Measurements from ENCODE around the gene CAPN1. TPM values are rescaled to one million over a fixed set of nuclear protein-coding genes. Genes with fewer than 3 reads are reported as not detected.

The CAPN1 gene
- total RNA-seq, 3 donors from 2014 or later = 211 to 389 (median 271) TPM

- H3K9me3 ChIP-seq = no peaks in the 10 kb centered on the region
These were observed 6.3 kb downstream of the CAPN1 start for GRCh38 chr11:65187971-65188461.

DNA sequence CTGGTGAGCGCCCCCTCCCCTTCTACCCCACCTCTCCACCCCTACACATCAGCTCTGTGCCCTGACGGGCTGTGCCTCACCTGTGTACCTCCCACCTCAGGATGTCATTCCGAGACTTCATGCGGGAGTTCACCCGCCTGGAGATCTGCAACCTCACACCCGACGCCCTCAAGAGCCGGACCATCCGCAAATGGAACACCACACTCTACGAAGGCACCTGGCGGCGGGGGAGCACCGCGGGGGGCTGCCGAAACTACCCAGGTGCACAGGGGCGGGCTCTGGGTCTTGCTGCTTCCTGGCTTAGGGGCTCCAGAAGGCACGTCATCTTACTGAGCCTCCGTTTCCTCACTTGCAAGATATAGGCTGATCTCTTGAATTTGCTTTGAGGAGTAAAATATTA, 6.8 kb downstream of the CAPN1 start:
- no peak overlapping the region for H3K4me3 ChIP-seq
- ATAC-seq = no peak
- H3K4me1 ChIP-seq (ENCODE audit: low read depth) = peaks cover 4% of the 10 kb centered on the region
- peaks cover 10% of the 10 kb centered on the region for H3K36me3 ChIP-seq (ENCODE audit: low read depth)
- no peaks in the 10 kb centered on the region for H3K9me3 ChIP-seq
- no peak for DNase-seq
- TF ChIP-seq, protein P1, sequence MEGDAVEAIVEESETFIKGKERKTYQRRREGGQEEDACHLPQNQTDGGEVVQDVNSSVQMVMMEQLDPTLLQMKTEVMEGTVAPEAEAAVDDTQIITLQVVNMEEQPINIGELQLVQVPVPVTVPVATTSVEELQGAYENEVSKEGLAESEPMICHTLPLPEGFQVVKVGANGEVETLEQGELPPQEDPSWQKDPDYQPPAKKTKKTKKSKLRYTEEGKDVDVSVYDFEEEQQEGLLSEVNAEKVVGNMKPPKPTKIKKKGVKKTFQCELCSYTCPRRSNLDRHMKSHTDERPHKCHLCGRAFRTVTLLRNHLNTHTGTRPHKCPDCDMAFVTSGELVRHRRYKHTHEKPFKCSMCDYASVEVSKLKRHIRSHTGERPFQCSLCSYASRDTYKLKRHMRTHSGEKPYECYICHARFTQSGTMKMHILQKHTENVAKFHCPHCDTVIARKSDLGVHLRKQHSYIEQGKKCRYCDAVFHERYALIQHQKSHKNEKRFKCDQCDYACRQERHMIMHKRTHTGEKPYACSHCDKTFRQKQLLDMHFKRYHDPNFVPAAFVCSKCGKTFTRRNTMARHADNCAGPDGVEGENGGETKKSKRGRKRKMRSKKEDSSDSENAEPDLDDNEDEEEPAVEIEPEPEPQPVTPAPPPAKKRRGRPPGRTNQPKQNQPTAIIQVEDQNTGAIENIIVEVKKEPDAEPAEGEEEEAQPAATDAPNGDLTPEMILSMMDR (IDR thresholded peaks at IDR 0.05) = no peak
- intact Hi-C loops (cut with DNase I, micrococcal nuclease) = no loop called here

More at GRCh38 chr11:65187971-65188461, 6.3 kb downstream of the CAPN1 start:
- intact Hi-C loops (cut with DNase I, micrococcal nuclease) = no loop called here
- DNase-seq = no peak
- Histone ChIP-seq H3K36me3 (ENCODE audit: low read depth) (peaks cover 10% of the 10 kb centered on the region), H3K4me3 (no peak overlapping the region), H3K4me1 (ENCODE audit: low read depth) (peaks cover 8% of the 10 kb centered on the region)
- TF ChIP-seq, protein P1 (IDR thresholded peaks at IDR 0.05) = no peak
- no peak for ATAC-seq

- TF ChIP-seq, protein P1 (IDR thresholded peaks at IDR 0.05) = no peak
- Histone ChIP-seq H3K4me1 (ENCODE audit: low read depth) (no peaks in the 10 kb centered on the region), H3K36me3 (ENCODE audit: low read depth) (peaks cover 10% of the 10 kb centered on the region), H3K4me3 (no peak overlapping the region), H3K9me3 (no peaks in the 10 kb centered on the region)
- DNase-seq = no peak
- intact Hi-C loops (cut with DNase I, micrococcal nuclease) = no loop called here
- no peak for ATAC-seq
These were observed 7.5 kb downstream of the CAPN1 start for GRCh38 chr11:65189191-65189590.

DNA sequence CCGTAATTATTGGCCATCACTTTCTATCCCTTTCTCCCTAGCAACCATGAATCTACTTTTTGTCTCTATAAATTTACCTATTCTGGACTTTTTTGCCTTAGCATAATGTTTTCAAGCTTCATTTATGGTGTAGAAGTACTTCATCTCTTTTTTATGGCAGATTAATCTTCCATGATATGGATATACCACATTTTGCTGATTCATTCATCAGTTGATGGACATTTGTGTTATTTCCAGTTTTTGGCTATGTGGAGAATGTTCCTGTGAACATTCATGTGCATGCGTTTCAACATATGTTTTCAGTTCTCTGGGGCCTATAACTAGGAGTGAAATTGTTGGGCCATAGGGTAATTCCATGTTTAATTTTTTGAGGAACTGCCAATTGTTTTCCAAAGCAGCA, 12.8 kb downstream of the CAPN1 start:
- DNase-seq (no peak), ATAC-seq (no peak)
- Histone ChIP-seq H3K9me3 (no peaks in the 10 kb centered on the region), H3K4me3 (no peak overlapping the region), H3K4me1 (ENCODE audit: low read depth) (no peaks in the 10 kb centered on the region), H3K36me3 (ENCODE audit: low read depth) (peaks cover 5% of the 10 kb centered on the region)
- intact Hi-C loops (cut with DNase I, micrococcal nuclease) = no loop called here
- TF ChIP-seq, protein P1 (IDR thresholded peaks at IDR 0.05) = no peak

DNA sequence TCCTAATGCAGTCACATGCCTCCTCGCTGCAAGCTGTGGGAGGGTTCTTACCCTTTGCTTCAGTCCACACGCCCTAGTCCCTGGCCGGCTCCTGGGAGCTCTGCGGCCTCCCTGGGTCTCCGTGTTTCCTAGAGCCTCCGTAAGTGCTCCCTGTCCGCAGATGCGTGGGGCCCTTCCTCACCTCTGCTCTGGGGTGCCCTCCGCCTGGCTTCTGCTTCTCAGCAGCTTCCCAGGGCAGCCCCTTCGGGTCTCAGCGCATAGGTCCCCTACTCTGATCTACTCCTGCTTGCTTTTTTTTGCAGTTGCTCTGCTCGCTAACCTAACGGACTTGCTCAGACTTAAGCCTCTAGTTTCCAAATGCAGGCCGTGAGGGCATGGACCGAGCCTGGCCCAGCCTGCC, 22.4 kb downstream of the CAPN1 start:
- DNase-seq (no peak), ATAC-seq (no peak)
- Histone ChIP-seq H3K4me3 (no peak overlapping the region), H3K9me3 (no peaks in the 10 kb centered on the region), H3K4me1 (ENCODE audit: low read depth) (peaks cover 12% of the 10 kb centered on the region), H3K36me3 (ENCODE audit: low read depth) (peaks cover 1% of the 10 kb centered on the region)
- intact Hi-C loops (cut with DNase I, micrococcal nuclease) = no loop called here
- TF ChIP-seq, protein P1 (IDR thresholded peaks at IDR 0.05) = no peak

All from mucosa of descending colon (tissue), 3 donors.